ENCODE results near the gene AKR1B15. TPM values are rescaled to one million over a fixed set of nuclear protein-coding genes. Genes with fewer than 3 reads are reported as not detected.

Gene AKR1B15
- total and polyA plus RNA-seq, 12 donors = not detected

GRCh38 chr7:134574322-134574721 lies 25.4 kb downstream of the AKR1B15 start:
- Histone ChIP-seq H3K27me3 (no peaks in the 10 kb centered on the region), H3K9me3 (peaks cover 0 to 17% (median 0%) of the 10 kb centered on the region in 11 donors), H3K27ac (no peak overlapping the region), H3K36me3 (no peaks in the 10 kb centered on the region), H3K4me3 (no peak overlapping the region), H3K4me1 (no peaks in the 10 kb centered on the region)
- no peak for TF ChIP-seq CTCF (IDR thresholded peaks at IDR 0.05)
- intact Hi-C loops (cut with DNase I) = no loop called here
- WGBS, 2 donors = 52 to 54% methylated on average over 2 of the region's 2 CpGs
- ATAC-seq = no peak
- no peak for DNase-seq

- Histone ChIP-seq H3K4me3 (no peak overlapping the region), H3K27me3 (no peaks in the 10 kb centered on the region), H3K27ac (no peak overlapping the region), H3K9me3 (no peaks in the 10 kb centered on the region), H3K36me3 (no peaks in the 10 kb centered on the region), H3K4me1 (no peaks in the 10 kb centered on the region)
- no peak for DNase-seq
- 67 to 83% methylated on average over 1 of the region's 1 CpG for WGBS, 2 donors
- no peak for ATAC-seq
- intact Hi-C loops (cut with DNase I) = no loop called here
- TF ChIP-seq CTCF (IDR thresholded peaks at IDR 0.05) = no peak
These were observed 35.4 kb downstream of the AKR1B15 start for GRCh38 chr7:134584290-134584689.

GRCh38 chr7:134585897-134586296 lies 37.0 kb downstream of the AKR1B15 start:
- Histone ChIP-seq H3K27me3 (no peaks in the 10 kb centered on the region), H3K36me3 (no peaks in the 10 kb centered on the region), H3K4me3 (no peak overlapping the region), H3K9me3 (no peaks in the 10 kb centered on the region), H3K4me1 (no peaks in the 10 kb centered on the region), H3K27ac (no peak overlapping the region)
- intact Hi-C loops (cut with DNase I) = no loop called here
- TF ChIP-seq CTCF (IDR thresholded peaks at IDR 0.05) = no peak
- ATAC-seq (no peak), DNase-seq (no peak)
- WGBS, 2 donors = 84 to 86% methylated on average over 7 of the region's 7 CpGs

GRCh38 chr7:134587750-134588149 lies 38.8 kb downstream of the AKR1B15 start:
- no peak for ATAC-seq
- Histone ChIP-seq H3K27ac (no peak overlapping the region), H3K4me3 (no peak overlapping the region), H3K9me3 (peaks cover 0 to 18% (median 0%) of the 10 kb centered on the region in 11 donors), H3K4me1 (no peaks in the 10 kb centered on the region), H3K27me3 (no peaks in the 10 kb centered on the region), H3K36me3 (no peaks in the 10 kb centered on the region)
- DNase-seq = no peak
- 86% methylated on average over 2 of the region's 2 CpGs for WGBS, 2 donors
- intact Hi-C loops (cut with DNase I) = no loop called here
- no peak for TF ChIP-seq CTCF (IDR thresholded peaks at IDR 0.05)
